ENCODE results near the gene CLEC10A. TPM values are rescaled to one million over a fixed set of nuclear protein-coding genes. Genes with fewer than 3 reads are reported as not detected.
"Not testable (repeated sequence)": the region's sequence is repeated elsewhere in the genome, so short reads cannot be mapped to it uniquely, and the experiment has no call there.

The CLEC10A gene
- total RNA-seq, 2 donors from 2014 or later = 0.96 to 9.7 TPM

DNA sequence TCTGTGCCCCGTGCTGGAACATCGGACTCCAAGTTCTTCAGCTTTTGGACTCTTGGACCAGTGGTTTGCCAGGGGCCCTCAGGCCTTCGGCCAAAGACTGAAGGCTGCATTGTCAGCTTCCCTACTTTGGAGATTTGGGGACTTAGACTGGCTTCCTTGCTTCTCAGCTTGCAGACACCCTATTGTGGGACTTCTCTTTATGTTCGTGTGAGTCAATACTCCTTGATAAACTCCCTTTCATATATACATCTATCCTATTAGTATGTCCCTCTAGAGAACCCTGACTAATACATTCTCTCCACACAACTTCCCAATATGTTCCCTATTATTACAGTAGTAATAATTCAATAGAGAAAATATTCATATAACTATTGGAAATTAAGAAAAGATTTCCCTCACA, 43.8 kb upstream of the CLEC10A start:
- Histone ChIP-seq H3K36me3 (no peaks in the 10 kb centered on the region), H3K27me3 (no peaks in the 10 kb centered on the region), H3K4me3 (no peak overlapping the region), H3K9me3 (no peaks in the 10 kb centered on the region), H3K9ac (ENCODE audit: low read depth in 2 of 2, low read length in 2 of 2) (no peak overlapping the region), H3K4me1 (no peaks in the 10 kb centered on the region), H3K27ac (no peak overlapping the region)
- DNase-seq = no peak
- intact Hi-C loops (cut with DNase I) = no loop called here
- TF ChIP-seq, protein P1, sequence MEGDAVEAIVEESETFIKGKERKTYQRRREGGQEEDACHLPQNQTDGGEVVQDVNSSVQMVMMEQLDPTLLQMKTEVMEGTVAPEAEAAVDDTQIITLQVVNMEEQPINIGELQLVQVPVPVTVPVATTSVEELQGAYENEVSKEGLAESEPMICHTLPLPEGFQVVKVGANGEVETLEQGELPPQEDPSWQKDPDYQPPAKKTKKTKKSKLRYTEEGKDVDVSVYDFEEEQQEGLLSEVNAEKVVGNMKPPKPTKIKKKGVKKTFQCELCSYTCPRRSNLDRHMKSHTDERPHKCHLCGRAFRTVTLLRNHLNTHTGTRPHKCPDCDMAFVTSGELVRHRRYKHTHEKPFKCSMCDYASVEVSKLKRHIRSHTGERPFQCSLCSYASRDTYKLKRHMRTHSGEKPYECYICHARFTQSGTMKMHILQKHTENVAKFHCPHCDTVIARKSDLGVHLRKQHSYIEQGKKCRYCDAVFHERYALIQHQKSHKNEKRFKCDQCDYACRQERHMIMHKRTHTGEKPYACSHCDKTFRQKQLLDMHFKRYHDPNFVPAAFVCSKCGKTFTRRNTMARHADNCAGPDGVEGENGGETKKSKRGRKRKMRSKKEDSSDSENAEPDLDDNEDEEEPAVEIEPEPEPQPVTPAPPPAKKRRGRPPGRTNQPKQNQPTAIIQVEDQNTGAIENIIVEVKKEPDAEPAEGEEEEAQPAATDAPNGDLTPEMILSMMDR (IDR thresholded peaks at IDR 0.05) = no peak

DNA sequence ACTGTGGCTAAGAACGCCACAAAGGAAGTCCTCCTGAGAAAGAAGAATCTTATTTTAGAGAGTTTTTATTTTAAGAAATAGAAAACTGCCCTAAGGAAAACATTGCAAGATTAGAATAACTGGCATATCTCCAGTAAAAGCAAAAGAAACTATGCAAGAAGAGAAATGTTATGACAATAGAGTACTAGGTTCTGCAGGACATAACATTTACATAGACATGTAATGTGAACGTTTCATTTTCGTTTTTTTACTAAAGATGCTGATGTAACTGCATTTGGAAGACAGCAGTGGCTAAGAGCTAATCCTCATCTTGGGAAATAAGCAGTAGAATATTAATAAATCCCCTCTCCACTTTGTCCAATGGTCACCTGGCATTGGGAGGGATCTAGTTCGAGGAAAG, 42.3 kb upstream of the CLEC10A start:
- TF ChIP-seq, protein P1 (IDR thresholded peaks at IDR 0.05) = no peak
- Histone ChIP-seq H3K9me3 (no peaks in the 10 kb centered on the region), H3K27ac (no peak overlapping the region), H3K9ac (ENCODE audit: low read depth in 2 of 2, low read length in 2 of 2) (no peak overlapping the region), H3K36me3 (no peaks in the 10 kb centered on the region), H3K27me3 (no peaks in the 10 kb centered on the region), H3K4me1 (no peaks in the 10 kb centered on the region), H3K4me3 (no peak overlapping the region)
- DNase-seq = no peak
- intact Hi-C loops (cut with DNase I) = no loop called here

DNA sequence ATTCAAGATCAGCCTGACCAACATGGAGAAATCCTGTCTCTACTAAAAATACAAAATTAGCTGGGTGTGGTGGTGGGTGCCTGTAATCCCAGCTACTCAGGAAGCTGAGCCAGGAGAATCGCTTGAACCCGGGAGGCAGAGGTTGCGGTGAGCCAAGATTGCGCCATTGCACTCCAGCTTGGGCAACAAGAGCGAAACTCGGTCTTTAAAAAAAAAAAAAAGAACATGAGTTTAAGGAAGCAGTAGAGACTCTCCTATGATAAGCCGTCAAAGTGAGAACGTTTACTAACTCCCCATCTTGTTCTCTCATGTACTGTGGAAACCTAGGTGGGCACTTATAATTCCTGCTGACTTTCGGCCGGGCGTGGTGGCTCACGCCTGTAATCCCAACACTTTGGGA, 40.6 kb upstream of the CLEC10A start:
- H3K36me3 ChIP-seq; H3K9me3 ChIP-seq; intact Hi-C loops (cut with DNase I); H3K27me3 ChIP-seq; H3K4me3 ChIP-seq; DNase-seq; H3K9ac ChIP-seq (ENCODE audit: low read depth in 2 of 2, low read length in 2 of 2); H3K4me1 ChIP-seq: not testable (repeated sequence)
- H3K27ac ChIP-seq = peak overlapping the region; percentile 5

DNA sequence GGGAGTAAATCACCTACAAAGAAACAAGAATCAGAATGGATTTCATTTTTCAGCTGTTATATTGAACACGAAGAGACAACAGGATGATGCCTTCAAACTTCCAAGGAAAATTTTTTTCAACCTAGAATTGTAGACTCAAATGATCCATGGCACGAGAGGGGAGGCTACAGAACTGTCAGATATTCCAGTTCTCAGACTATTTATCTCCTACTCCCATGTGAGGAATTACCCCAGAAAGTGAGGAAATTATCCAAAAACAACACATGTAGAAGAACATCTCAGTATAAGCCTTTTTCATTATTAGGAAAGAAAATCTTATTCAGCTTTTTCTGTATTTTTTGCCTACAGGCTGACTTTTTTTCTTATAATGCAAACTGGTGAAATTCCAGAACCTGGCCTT, 40.1 kb upstream of the CLEC10A start:
- Histone ChIP-seq H3K9ac (ENCODE audit: low read depth in 2 of 2, low read length in 2 of 2) (no peak overlapping the region), H3K27me3 (no peaks in the 10 kb centered on the region), H3K4me1 (no peaks in the 10 kb centered on the region), H3K4me3 (no peak overlapping the region), H3K27ac (no peak overlapping the region), H3K36me3 (no peaks in the 10 kb centered on the region), H3K9me3 (no peaks in the 10 kb centered on the region)
- no peak for DNase-seq
- TF ChIP-seq, protein P1 (IDR thresholded peaks at IDR 0.05) = no peak
- intact Hi-C loops (cut with DNase I) = no loop called here

DNA sequence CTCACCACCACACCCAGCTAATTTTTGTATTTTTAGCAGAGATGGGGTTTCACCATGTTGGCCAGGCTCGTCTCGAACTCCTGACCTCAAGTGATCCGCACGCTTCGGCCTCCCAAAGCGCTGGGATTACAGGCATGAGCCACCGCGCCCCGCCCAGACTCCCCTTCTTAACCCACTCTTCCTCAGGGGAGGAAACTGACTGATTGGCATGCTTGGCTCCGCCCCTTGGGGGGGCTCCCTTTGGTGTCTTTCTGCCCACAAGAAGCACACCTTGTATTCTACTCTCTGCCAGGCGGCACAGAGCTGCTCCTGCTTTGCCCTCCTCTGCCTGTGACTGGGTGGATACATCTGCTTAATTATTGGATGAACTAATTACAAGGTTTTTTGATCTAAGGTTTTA, 39.3 kb upstream of the CLEC10A start:
- no peaks in the 10 kb centered on the region for H3K9me3 ChIP-seq
- no peak overlapping the region for H3K9ac ChIP-seq (ENCODE audit: low read depth in 2 of 2, low read length in 2 of 2)
- no peak overlapping the region for H3K27ac ChIP-seq
- DNase-seq = no peak
- H3K4me3 ChIP-seq = no peak overlapping the region
- intact Hi-C loops (cut with DNase I) = no loop called here
- TF ChIP-seq, protein P1 (IDR thresholded peaks at IDR 0.05) = no peak
- no peaks in the 10 kb centered on the region for H3K36me3 ChIP-seq
- H3K27me3 ChIP-seq = no peaks in the 10 kb centered on the region
- no peaks in the 10 kb centered on the region for H3K4me1 ChIP-seq

DNA sequence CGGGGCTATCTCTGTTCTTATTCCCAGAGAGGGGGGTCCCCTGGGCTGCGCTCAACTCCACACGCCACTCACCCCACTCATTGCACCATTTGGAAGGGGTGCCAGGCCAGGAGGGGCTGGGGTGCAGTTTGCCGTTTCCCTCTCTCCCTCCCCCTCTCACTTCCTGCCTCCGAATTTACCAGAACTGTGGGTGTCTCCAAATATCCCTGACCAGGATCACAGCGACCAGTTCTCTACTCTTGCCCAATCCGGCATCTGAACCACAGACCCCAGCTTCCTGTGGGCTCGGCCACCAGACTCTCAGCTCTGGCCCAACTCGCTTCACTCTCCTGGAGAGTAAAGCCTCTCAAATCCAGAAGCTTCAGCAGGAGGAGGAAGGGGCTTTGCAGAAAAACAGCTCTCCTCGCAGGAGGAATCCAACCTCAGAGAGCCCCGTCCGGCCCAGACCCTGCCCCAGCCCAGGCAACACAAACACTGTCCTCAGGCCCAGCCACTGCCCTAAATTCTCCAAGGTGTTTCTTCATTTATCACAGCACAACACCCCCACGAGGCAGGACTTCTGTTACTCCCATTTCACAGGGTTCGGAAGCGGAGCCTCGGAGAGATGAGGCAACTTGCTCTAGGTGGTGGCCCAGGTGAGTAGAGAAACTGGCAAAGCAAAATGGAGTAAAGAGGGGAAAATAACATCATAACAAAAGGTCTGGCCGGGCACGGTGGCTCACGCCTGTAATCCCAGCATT, 35.0 kb upstream of the CLEC10A start:
- intact Hi-C loops (cut with DNase I) = no loop called here
- TF ChIP-seq, protein P1 (IDR thresholded peaks at IDR 0.05) = no peak
- Histone ChIP-seq H3K27me3 (no peaks in the 10 kb centered on the region), H3K9me3 (no peaks in the 10 kb centered on the region), H3K4me3 (no peak overlapping the region), H3K36me3 (no peaks in the 10 kb centered on the region), H3K4me1 (no peaks in the 10 kb centered on the region), H3K27ac (no peak overlapping the region), H3K9ac (ENCODE audit: low read depth in 2 of 2, low read length in 2 of 2) (no peak overlapping the region)
- no peak for DNase-seq
